ENCODE measurements around the gene TMEM9.

The TMEM9 gene

GRCh38 chr1:201154389-201155165 is at the start of gene TMEM9:
Gene TMEM9, minus strand, starts transcription at chr1:201154474. Its CDS starts 551 bp downstream, at chr1:201153923.
- DNase-seq = peak; percentile 97

DNA sequence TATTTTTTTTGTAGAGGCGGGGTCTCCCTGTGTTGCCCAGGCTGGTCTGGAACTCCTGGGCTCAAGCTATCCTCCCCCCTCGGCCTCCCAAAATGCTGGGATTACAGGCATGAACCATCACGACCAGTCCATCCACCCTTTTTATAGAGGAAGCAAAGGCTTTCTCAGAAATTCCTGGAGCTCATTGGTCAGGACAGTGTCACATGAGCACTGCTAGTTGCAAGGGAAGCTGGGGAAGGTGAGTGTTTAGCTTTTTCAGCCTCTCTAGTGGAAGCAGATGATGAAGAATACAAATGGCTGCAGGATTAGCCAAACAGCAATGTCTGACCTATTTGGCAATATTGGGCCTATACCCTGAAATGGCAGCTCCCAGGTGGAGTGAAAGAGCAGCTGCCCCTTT is 44.3 kb upstream of the TMEM9 start:
- no peak for DNase-seq

DNA sequence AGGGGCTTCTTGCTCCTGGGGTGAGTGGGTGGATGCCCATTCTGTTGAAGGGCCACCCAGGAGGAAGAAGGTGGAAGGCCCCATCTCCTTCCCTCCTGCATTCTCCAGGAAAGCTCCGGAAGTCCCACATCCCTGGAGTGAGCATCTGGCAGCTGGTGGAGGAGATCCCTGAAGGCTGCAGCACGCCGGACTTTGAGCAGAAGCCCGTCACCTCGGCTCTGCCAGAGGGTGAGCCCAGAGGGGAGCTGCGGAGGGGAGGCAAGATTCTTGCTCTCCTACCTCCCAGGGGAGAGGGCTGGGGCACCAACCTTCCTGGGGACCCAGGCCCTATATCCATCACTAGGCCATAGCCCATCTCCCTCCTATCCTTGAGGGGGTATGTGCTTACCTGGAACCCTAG is 39.8 kb upstream of the TMEM9 start:
- no peak for DNase-seq

- no peak for DNase-seq
These were observed 38.1 kb upstream of the TMEM9 start for GRCh38 chr1:201192261-201192788.

GRCh38 chr1:201191653-201192260 is 37.5 kb upstream of the TMEM9 start:
- DNase-seq = no peak

- DNase-seq = no peak
These were observed 36.4 kb upstream of the TMEM9 start, which contains the start of gene IGFN1 for GRCh38 chr1:201190624-201191051. Gene IGFN1, plus strand, starts transcription at chr1:201190824. Its CDS starts 2,470 bp downstream, at chr1:201193294.

DNA sequence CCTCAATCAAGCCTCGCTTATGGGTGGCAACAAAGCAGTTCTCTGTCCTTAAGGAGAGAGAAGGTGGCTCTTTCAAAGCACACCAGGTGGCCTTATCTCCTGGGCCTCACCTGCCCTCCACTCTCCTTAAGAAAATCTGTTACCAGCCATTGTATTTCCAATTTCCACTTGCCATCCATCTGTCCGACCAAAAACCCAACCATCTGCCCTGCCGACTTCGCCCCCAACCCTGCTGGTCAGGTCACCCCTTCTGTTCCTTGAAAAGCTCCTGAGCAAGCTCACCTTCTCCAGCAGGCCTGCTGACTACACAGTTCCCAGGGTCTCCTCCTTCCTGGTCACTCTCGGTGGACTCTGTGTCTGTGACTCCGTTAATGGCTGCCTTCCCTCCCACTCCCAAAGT is 35.7 kb upstream of the TMEM9 start:
- DNase-seq = no peak

- no peak for DNase-seq
These were observed 34.8 kb upstream of the TMEM9 start for GRCh38 chr1:201189085-201189484.

GRCh38 chr1:201186192-201186591 is 31.9 kb upstream of the TMEM9 start:
- no peak for DNase-seq

- no peak for DNase-seq
These were observed 31.4 kb upstream of the TMEM9 start for GRCh38 chr1:201185527-201186128.

GRCh38 chr1:201185123-201185453 is 30.8 kb upstream of the TMEM9 start:
- no peak for DNase-seq

DNA sequence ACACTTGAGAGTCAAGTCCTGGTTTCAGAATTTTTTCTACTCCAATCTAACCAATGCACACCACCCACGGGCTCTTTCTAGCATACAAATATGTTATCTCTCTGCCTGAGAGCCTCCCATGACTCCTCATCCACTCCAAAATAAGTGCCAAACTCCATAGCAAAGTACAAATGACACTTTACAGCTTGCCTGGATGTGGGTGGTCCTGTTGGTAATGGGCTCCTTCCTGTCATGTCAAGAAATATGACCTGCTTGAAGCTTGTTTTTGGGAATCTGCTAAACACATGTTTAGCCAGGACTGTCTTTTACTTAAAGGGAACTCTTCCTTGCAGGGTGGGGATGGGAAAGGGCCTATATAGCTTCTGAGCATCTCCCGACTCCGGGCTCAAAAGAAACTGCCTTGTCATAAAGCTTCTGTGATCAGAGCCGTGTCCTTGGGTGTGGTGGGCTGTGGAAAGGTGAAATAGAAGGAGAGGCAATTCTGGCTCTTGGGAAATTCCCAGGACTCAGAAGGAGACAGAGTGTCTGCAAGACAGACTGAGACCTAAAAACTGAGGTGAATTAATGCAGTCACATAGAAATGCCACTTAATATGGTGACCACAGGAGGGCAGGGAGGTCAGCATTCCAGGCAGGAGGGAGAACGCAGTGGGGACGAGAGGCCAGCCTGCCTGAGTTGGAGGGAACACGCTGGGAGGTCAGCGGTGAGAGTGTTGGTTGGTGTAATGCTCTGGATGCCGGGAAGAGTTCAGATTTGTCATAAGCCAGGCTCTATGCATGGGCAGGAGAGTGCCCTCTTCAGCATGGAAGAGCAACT is 30.2 kb upstream of the TMEM9 start:
- no peak for DNase-seq

DNA sequence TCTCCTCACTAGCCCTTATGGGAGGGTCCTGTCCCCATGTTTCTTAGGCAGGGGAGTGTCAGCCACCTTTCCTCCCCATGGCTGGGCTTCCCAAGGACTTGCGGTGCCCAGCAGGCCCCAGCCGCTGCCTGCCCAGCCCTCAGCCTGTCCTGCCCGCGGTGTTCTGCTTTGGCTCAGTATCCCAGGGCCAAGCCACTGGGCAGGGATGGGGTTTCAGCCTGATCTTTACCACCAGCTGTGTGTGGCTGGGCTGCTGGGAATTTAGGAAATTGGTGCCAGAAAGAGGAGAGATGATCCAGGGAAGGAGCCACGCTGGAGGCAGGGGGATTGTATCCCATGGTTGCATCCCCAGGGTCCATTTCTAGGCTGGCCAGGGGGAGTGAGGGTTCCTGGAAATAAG is 29.5 kb upstream of the TMEM9 start:
- DNase-seq = no peak

GRCh38 chr1:201183209-201183608 is 28.9 kb upstream of the TMEM9 start:
- DNase-seq = no peak

DNA sequence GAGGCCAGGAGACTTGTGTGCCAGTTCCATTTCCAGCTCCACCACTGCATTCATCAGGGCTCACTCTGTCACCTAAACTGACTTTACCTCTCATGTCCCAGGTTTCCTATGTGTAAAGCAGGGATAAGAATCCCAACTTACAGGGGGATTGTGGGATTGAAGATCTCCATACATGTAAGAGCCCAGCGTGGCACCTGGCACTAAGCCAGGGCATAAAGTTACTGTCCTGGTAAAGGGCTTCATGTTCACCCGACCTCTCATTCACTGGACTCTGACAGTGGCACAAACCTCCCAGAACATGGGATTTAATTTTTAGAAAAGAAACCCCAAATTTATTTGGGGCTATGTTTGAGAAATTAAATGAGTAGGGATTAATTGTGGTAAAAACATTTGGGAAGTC is 27.5 kb upstream of the TMEM9 start:
- DNase-seq = no peak

DNA sequence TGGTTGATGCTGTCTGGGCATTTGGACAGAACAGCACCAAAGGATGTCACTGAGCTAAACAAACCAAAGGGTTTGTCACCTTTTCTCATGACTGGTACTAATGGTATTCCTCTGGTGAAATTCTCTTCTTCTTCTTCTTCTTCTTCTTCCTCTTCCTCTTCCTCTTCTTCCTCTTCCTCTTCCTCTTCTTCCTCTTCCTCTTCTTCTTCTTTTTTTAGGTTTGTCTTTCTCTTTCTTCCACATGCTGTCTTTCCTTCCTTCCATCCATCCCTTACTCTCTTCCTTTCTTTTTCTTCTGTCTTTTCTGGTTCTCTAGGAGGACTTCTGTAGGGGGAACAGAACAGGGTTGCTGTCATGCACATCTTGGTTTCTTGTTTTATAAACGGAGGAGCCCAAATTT is 27.0 kb upstream of the TMEM9 start:
- DNase-seq = no peak

DNA sequence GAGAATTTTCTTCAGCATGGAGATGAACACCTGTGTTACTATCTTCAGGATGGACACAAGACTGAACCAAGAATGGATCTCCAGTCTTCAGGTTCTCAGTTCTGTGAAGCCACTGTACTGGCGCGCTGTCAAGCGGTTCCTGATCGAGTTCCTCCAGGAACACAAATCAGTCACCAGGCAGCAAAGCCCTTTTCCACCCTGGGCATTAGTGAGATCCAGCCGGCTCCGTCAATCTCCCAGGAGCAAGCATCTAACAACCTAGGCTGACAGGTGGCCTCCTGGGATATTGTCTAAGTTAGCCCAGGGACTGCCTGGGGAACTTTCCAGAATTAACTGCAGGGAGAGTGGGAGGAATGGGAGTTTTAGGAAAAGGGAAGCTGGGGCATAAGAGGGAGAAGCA is 26.6 kb upstream of the TMEM9 start:
- DNase-seq = no peak

- DNase-seq = no peak
These were observed 25.9 kb upstream of the TMEM9 start for GRCh38 chr1:201180141-201180540.

DNA sequence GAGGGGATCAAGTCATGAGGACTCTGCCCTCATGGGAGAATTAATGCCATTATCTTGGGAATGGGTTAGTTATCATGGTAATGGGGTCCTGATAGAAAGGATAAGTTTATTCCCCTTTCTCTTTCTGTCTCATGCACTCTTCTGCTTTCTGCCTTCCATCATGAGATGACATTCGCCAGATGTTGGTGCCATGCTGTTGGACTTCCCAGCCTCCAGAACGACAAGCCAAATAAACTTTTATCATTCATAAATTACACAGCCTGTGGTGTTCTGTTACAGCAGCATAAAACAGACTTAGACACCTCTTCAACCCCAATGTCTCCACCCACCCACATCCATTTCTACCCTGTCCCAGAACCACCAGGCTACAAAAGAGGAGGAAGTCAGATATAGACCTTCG is 24.4 kb upstream of the TMEM9 start:
- DNase-seq = no peak

- DNase-seq = no peak
These were observed 22.7 kb upstream of the TMEM9 start for GRCh38 chr1:201176940-201177339.

GRCh38 chr1:201175820-201176500 is 21.7 kb upstream of the TMEM9 start:
- DNase-seq = no peak

DNA sequence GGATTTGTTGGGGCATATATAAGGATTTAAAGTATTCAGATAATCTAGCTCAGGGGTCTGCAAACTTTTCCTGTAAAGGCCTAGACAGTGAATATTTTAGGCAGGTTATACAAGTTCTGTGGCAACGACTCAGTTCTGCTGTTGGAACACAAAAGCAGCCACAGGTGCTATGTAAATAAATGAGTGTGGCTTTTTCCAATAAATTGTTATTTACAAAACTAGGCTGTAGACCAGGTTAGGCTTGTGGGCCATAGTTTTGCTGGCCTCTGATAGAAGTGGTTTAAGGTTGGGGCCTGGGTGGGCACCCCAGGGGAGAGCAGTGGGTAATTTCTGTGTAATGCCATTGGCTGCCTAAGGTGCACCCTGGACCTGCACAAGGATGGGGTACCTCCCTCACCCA is 19.5 kb upstream of the TMEM9 start:
- DNase-seq = no peak
